H1 (cell line): ENCODE results near the gene CAMK1G. TPM values are rescaled to one million over a fixed set of nuclear protein-coding genes. Genes with fewer than 3 reads are reported as not detected.

ENCODE experiments used
- CTCF ChIA-PET: fragments of 300-600 bp; sonication (Branson Sonifier 250); formaldehyde crosslinking; loops from one replicate; lab custom pipeline; 2021; ENCODE audit not compliant: partially characterized antibody; lab: Charles Lee
- POLR2A ChIA-PET: fragments of 300-600 bp; sonication (Branson Sonifier 250); formaldehyde crosslinking; loops from one replicate; lab custom pipeline; 2021; ENCODE audit warnings: inconsistent platforms; ENCODE audit not compliant: partially characterized antibody; lab: Charles Lee
- DNase-seq, 2 experiments: peaks; one replicate each; pipeline versions ENCODE4 v3.0.0 to v3.0.0-alpha.2; 2010 to 2022; ENCODE audit warnings: low spot score in 2 of 2, low read depth in 1 of 2, mixed read lengths in 1 of 2
- FAIRE-seq: peaks from 2 replicates; lab custom pipeline; 2011; peaks lifted over from hg19 to GRCh38; lab: Jason Lieb, UNC
- H2AFZ ChIP-seq: 2 replicates; pipeline ENCODE4 v1.8.1; 2012; ENCODE audit warnings: low read length, inconsistent platforms
- H2AK5ac ChIP-seq: 2 replicates; pipeline ENCODE4 v1.6.1; 2013; ENCODE audit warnings: low read depth, low read length
- H2BK120ac ChIP-seq: replicated peaks from 2 replicates; pipeline ENCODE3; 2013; ENCODE audit warnings: low read depth, low read length, inconsistent platforms
- H2BK12ac ChIP-seq: 2 replicates; pipeline ENCODE4 v1.6.1; 2013; ENCODE audit warnings: low read depth, low read length
- H2BK15ac ChIP-seq: 2 replicates; pipeline ENCODE4 v1.6.1; 2013; ENCODE audit warnings: low read length
- H2BK20ac ChIP-seq: 2 replicates; pipeline ENCODE4 v1.6.1; 2013; ENCODE audit warnings: low read length
- H2BK5ac ChIP-seq: 2 replicates; pipeline ENCODE4 v1.6.1; 2013; ENCODE audit warnings: low read depth, low read length
- H3K14ac ChIP-seq: 2 replicates; pipeline ENCODE4 v1.6.1; 2013; ENCODE audit warnings: inconsistent platforms; ENCODE audit not compliant: insufficient read length
- H3K18ac ChIP-seq: 2 replicates; pipeline ENCODE4 v1.6.1; 2013; ENCODE audit warnings: low read length; ENCODE audit errors: extremely low read depth
- H3K23ac ChIP-seq: 2 replicates; pipeline ENCODE4 v1.6.1; 2013; ENCODE audit warnings: inconsistent platforms; ENCODE audit not compliant: insufficient read length
- H3K23me2 ChIP-seq: 2 replicates; pipeline ENCODE4 v1.6.1; 2013; ENCODE audit warnings: low read depth, low read length
- H3K27ac ChIP-seq: 2 replicates; pipeline ENCODE4 v1.6.1; 2011; ENCODE audit warnings: low read depth, low read length, inconsistent platforms
- H3K27me3 ChIP-seq, 4 experiments: replicated peaks in 1 of 4; 1 replicate in 1 of 4; 2 replicates in 3 of 4; pipeline versions ENCODE4 v1.6.1 to v1.8.1; 2011 to 2013; ENCODE audit warnings: low read length in 3 of 4, mild to moderate bottlenecking in 3 of 4, inconsistent platforms in 2 of 4, mixed read lengths in 2 of 4, moderate library complexity in 1 of 4; ENCODE audit not compliant: control insufficient read depth in 3 of 4, insufficient read depth in 3 of 4; ENCODE audit errors: extremely low read depth in 1 of 4
- H3K36me3 ChIP-seq, 4 experiments: 2 replicates each; pipeline versions ENCODE4 v1.6.1 to v1.8.1; 2011 to 2013; ENCODE audit warnings: mild to moderate bottlenecking in 4 of 4, low read length in 3 of 4, moderate library complexity in 2 of 4, control low read depth in 1 of 4, inconsistent platforms in 1 of 4; ENCODE audit not compliant: insufficient read depth in 4 of 4, control insufficient read depth in 2 of 4
- H3K4ac ChIP-seq: replicated peaks from 2 replicates; pipeline ENCODE3; 2013; ENCODE audit warnings: low read length, low read depth, mixed read lengths, inconsistent platforms; ENCODE audit not compliant: insufficient read length
- H3K4me1 ChIP-seq, 4 experiments: replicated peaks in 1 of 4; 1 replicate in 1 of 4; 2 replicates in 3 of 4; pipeline versions ENCODE4 v1.6.1 to v1.8.1; 2011 to 2013; ENCODE audit warnings: low read length in 3 of 4, inconsistent platforms in 2 of 4, mixed read lengths in 1 of 4; ENCODE audit not compliant: insufficient read depth in 4 of 4, control insufficient read depth in 3 of 4
- H3K4me2 ChIP-seq, 2 experiments: 2 replicates each; pipeline versions ENCODE4 v1.6.1 to v1.8.1; 2011 to 2013; ENCODE audit warnings: low read depth in 2 of 2, low read length in 2 of 2, control low read depth in 1 of 2, inconsistent platforms in 1 of 2, mild to moderate bottlenecking in 1 of 2; ENCODE audit not compliant: insufficient read depth in 1 of 2
- H3K4me3 ChIP-seq, 4 experiments: fragments of 200-600, 300-600 bp in 1 of 4; sonication (generic), shearing (Covaris generic), sonication (Bioruptor Twin) in 1 of 4; 2 replicates each; pipeline versions ENCODE4 v1.5.1 to v1.8.1; 2011 to 2016; ENCODE audit warnings: low read length in 4 of 4, low read depth in 3 of 4, control low read depth in 2 of 4, inconsistent platforms in 2 of 4, mild to moderate bottlenecking in 2 of 4, mixed read lengths in 1 of 4, moderate library complexity in 1 of 4; ENCODE audit not compliant: insufficient read depth in 2 of 4; ENCODE audit errors: extremely low read depth in 1 of 4
- H3K56ac ChIP-seq: replicated peaks from 2 replicates; pipeline ENCODE3; 2013; ENCODE audit warnings: low read depth, mild to moderate bottlenecking, mixed read lengths, low read length, inconsistent platforms; ENCODE audit not compliant: insufficient read length
- H3K79me1 ChIP-seq: 2 replicates; pipeline ENCODE4 v1.6.1; 2013; ENCODE audit warnings: low read depth, low read length, control low read depth
- H3K79me2 ChIP-seq, 2 experiments: 2 replicates each; pipeline versions ENCODE4 v1.6.1 to v1.8.1; 2012 to 2013; ENCODE audit warnings: low read length in 2 of 2, mild to moderate bottlenecking in 2 of 2, inconsistent platforms in 1 of 2; ENCODE audit not compliant: insufficient read depth in 2 of 2, control insufficient read depth in 1 of 2
- H3K9ac ChIP-seq, 4 experiments: replicated peaks in 1 of 4; 1 replicate in 1 of 4; 2 replicates in 3 of 4; pipeline versions ENCODE4 v1.6.1 to v1.8.1; 2011 to 2013; ENCODE audit warnings: low read depth in 3 of 4, low read length in 3 of 4, control low read depth in 2 of 4, mild to moderate bottlenecking in 2 of 4, moderate library complexity in 2 of 4, inconsistent platforms in 1 of 4; ENCODE audit errors: extremely low read depth in 1 of 4
- H3K9me3 ChIP-seq, 2 experiments: 2 replicates each; pipeline versions ENCODE4 v1.6.1 to v1.8.1; 2012 to 2013; ENCODE audit warnings: mild to moderate bottlenecking in 2 of 2, moderate library complexity in 2 of 2, control low read depth in 1 of 2, inconsistent platforms in 1 of 2, low read depth in 1 of 2, low read length in 1 of 2, mixed read lengths in 1 of 2; ENCODE audit not compliant: insufficient read depth in 2 of 2
- H4K20me1 ChIP-seq, 2 experiments: replicated peaks in 1 of 2; 2 replicates each; pipeline versions ENCODE3 to v1.8.1; 2011 to 2013; ENCODE audit warnings: inconsistent platforms in 2 of 2, low read length in 2 of 2, mild to moderate bottlenecking in 1 of 2; ENCODE audit not compliant: insufficient read depth in 2 of 2, control insufficient read depth in 1 of 2
- H4K5ac ChIP-seq: 2 replicates; pipeline ENCODE4 v1.6.1; 2013; ENCODE audit warnings: low read length, low read depth, mixed read lengths, inconsistent platforms; ENCODE audit not compliant: insufficient read length
- H4K8ac ChIP-seq: 2 replicates; pipeline ENCODE4 v1.8.0; 2013; ENCODE audit warnings: mild to moderate bottlenecking, moderate library complexity, low read length, inconsistent platforms; ENCODE audit not compliant: insufficient read depth; ENCODE audit errors: extremely low read depth
- H4K91ac ChIP-seq: replicated peaks from 2 replicates; pipeline ENCODE3; 2013; ENCODE audit warnings: low read length, mixed read lengths, inconsistent platforms; ENCODE audit not compliant: insufficient read length
- CTBP2 ChIP-seq: IDR thresholded peaks from 2 replicates; pipeline ENCODE4 v1.7.0; 2011; ENCODE audit warnings: borderline replicate concordance, mild to moderate bottlenecking, moderate library complexity, mixed read lengths, low read length; ENCODE audit not compliant: insufficient read depth, insufficient read length
- NANOG ChIP-seq: IDR thresholded peaks from 2 replicates; pipeline ENCODE4 v1.6.1; 2011; ENCODE audit warnings: low read length, low read depth, mild to moderate bottlenecking, inconsistent platforms; ENCODE audit not compliant: insufficient read depth, poor library complexity, severe bottlenecking
- WGBS, 2 experiments: shearing (Covaris generic) in 1 of 2; methylation state at CpG; one replicate each; pipeline versions ENCODE4 v1.1.6 to v1.1.7; 2013 to 2015; ENCODE audit warnings: low lambda C conversion rate in 2 of 2, mixed read lengths in 2 of 2, inconsistent platforms in 1 of 2, low coverage in 1 of 2, missing lambda C conversion rate in 1 of 2; ENCODE audit not compliant: insufficient replicate concordance in 2 of 2, insufficient coverage in 1 of 2, insufficient read length in 1 of 2; ENCODE audit errors: extremely low coverage in 1 of 2, missing lambda C conversion rate in 1 of 2; 5-methylcytosine and 5-hydroxymethylcytosine counted together
- polyA plus RNA-seq, 7 experiments: library from polyadenylated mRNA; depleted of rRNA in 3 of 7; stranded (reverse) in 5 of 7; unstranded in 2 of 7; fragments of >200 nt in 5 of 7; fragments of 200-250 nt in 2 of 7; gene quantifications; 1 replicate in 5 of 7; 2 replicates in 1 of 7; 4 replicates in 1 of 7; pipeline versions ENCODE4 v1.2.1 to v1.2.3, GENCODE V29; 2011 to 2013; ENCODE audit warnings: missing spikeins in 2 of 7, mixed read lengths in 2 of 7
- total RNA-seq: library from RNA; stranded (reverse); fragmentation: NEBNext Ultra II Directional; extraction: Animal tissue kit (Norgen Biotek cat#: 25700); gene quantifications from 2 replicates; pipeline ENCODE4 v1.2.1, GENCODE V29; 2021

CAMK1G gene
- total and polyA plus RNA-seq, 2 of the 8 experiments (the other 6 are each of a cell fraction or from before 2014, with no cell fraction given) = 1.00 to 1.0 TPM

GRCh38 chr1:209544098-209544497, 39.4 kb upstream of the CAMK1G start:
- TF ChIP-seq CTBP2 (no peak), NANOG (no peak)
- H2BK120ac ChIP-seq = no peak overlapping the region
- H4K91ac ChIP-seq = no peak overlapping the region
- no peak overlapping the region for H2BK15ac ChIP-seq
- no peaks in the 10 kb centered on the region for H3K23me2 ChIP-seq
- no peaks in the 10 kb centered on the region; a peak in 1 of 8 replicates for H3K36me3 ChIP-seq
- no peak for DNase-seq
- H3K79me1 ChIP-seq = no peaks in the 10 kb centered on the region
- no peak overlapping the region for H3K56ac ChIP-seq
- no peak overlapping the region for H2BK12ac ChIP-seq
- no peaks in the 10 kb centered on the region for H4K20me1 ChIP-seq
- FAIRE-seq = no peak
- WGBS, 2 experiments = 92% methylated on average over 2 of the region's 2 CpGs; no CpG with 5 or more reads in 1 of the 2 experiments
- no peak overlapping the region for H3K4me2 ChIP-seq
- no peak overlapping the region for H3K4ac ChIP-seq
- no peak overlapping the region for H3K27ac ChIP-seq
- H3K9me3 ChIP-seq = no peaks in the 10 kb centered on the region
- no peak overlapping the region for H4K8ac ChIP-seq
- H2AK5ac ChIP-seq = no peak overlapping the region
- no peak overlapping the region for H2AFZ ChIP-seq
- H3K4me1 ChIP-seq = peaks cover 0 to 5% (median 2%) of the 10 kb centered on the region in 4 experiments; a peak in 2 of 7 replicates
- no peak overlapping the region for H4K5ac ChIP-seq
- no peak overlapping the region for H3K18ac ChIP-seq
- H3K14ac ChIP-seq = no peak overlapping the region
- H3K23ac ChIP-seq = no peak overlapping the region
- H3K9ac ChIP-seq = no peak overlapping the region
- no peaks in the 10 kb centered on the region for H3K79me2 ChIP-seq
- ChIA-PET CTCF (interaction anchor here (1.5 to 9.5 kb wide), 3 partner anchors 23 to 210 kb away, joined by 3 to 89 read pairs (median 43); no protein-coding TSS in a partner anchor), POLR2A (no interaction called here)
- no peak overlapping the region for H3K4me3 ChIP-seq
- H3K27me3 ChIP-seq = no peaks in the 10 kb centered on the region; a peak in 1 of 7 replicates
- H2BK5ac ChIP-seq = no peak overlapping the region
- H2BK20ac ChIP-seq = no peak overlapping the region
